BLaER1 (cell line): ENCODE data around the gene COL12A1.

Source experiments
- H3K27ac ChIP-seq: shearing (Covaris generic); formaldehyde crosslinking; 2 replicates; pipeline ENCODE4 v1.8.1; 2022
- H3K27me3 ChIP-seq: shearing (Covaris generic); formaldehyde crosslinking; 2 replicates; pipeline ENCODE4 v1.8.1; 2022
- H3K36me3 ChIP-seq: shearing (Covaris generic); formaldehyde crosslinking; 2 replicates; pipeline ENCODE4 v1.8.1; 2022
- H3K4me1 ChIP-seq: shearing (Covaris generic); formaldehyde crosslinking; 2 replicates; pipeline ENCODE4 v1.8.1; 2022
- H3K4me2 ChIP-seq: shearing (Covaris generic); formaldehyde crosslinking; 2 replicates; pipeline ENCODE4 v1.8.1; 2022
- H3K4me3 ChIP-seq: shearing (Covaris generic); formaldehyde crosslinking; 2 replicates; pipeline ENCODE4 v1.8.1; 2022
- H3K9ac ChIP-seq: shearing (Covaris generic); formaldehyde crosslinking; 2 replicates; pipeline ENCODE4 v1.8.1; 2022
- H3K9me3 ChIP-seq: shearing (Covaris generic); formaldehyde crosslinking; 2 replicates; pipeline ENCODE4 v1.8.1; 2022
- H4K20me1 ChIP-seq: shearing (Covaris generic); formaldehyde crosslinking; 2 replicates; pipeline ENCODE4 v1.8.1; 2022
- Cebpa-rat ChIP-seq: shearing (Covaris generic); IDR thresholded peaks from 2 replicates; pipeline ENCODE4 v1.8.1; 2022

Gene COL12A1

DNA sequence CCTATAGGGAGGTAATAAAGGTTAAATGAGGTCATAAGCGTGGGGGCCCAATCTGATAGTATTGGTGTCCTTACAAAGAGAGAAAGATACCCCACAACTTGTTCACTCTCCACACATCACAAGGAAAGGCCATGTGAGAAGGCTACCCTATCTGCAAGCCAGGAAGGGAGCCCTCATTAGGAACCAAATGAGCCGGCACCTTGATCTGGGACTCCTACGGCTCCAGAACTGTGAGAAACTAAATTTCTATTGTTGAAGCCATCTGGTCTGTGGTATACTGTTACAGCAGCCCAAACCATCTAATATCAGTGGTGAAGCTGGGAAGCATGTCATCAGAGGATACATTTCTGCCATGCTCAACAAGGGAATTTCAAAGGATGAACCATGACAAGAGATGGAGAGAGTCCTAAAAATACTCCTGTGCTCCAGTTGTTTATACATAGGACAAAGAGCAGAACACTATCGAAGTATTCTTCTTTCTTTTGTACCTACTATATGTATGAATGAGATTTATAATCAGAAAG lies 27.3 kb upstream of the COL12A1 start:
- no peak overlapping the region for H3K4me2 ChIP-seq
- H3K36me3 ChIP-seq = peaks cover 16% of the 10 kb centered on the region
- H3K4me3 ChIP-seq = no peak overlapping the region
- no peak for TF ChIP-seq Cebpa-rat
- no peaks in the 10 kb centered on the region for H3K9me3 ChIP-seq
- H3K27me3 ChIP-seq = no peaks in the 10 kb centered on the region
- no peaks in the 10 kb centered on the region for H4K20me1 ChIP-seq
- H3K27ac ChIP-seq = no peak overlapping the region
- H3K4me1 ChIP-seq = peaks cover 29% of the 10 kb centered on the region
- H3K9ac ChIP-seq = no peak overlapping the region

DNA sequence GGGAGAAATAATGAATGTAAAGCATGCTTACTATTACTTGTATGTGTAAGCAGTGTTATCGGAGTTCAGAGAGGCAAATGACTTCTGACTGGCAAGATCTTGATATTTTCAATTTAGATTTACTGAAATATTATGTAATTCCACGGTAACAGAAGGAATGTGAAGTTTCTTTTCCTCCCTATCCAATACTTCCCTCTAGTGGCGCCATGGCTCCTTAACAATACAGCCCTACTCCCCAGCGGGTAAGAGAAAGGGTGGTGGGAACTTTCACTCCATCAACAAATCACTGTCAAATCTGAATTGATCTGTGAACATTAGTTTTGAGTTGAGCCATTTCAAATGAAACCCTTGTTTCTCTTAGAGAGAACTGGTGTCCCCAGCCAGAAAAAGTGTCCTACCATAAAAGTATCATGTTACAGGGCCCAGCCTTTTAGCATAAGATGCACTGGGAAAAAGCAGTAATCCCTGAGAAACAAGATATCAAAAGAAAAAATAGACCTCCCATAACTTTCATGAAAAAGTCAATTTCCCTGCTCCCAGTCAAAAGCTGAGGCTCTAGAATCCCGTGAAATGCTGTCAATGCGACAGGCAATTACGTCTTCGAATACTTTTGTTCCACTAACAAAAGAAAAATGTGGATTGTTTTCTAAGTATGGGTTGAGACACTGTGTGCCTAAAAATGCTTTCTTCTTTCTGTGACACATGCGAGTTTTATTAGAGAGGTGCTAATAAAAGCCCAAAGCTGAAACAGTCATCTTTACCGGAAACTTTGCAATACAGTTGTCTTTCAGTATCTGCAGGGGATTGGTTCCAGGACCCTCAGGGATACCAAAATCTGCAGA lies 24.9 kb upstream of the COL12A1 start:
- Histone ChIP-seq H3K4me3 (no peak overlapping the region), H3K9ac (no peak overlapping the region), H3K36me3 (no peaks in the 10 kb centered on the region), H3K27ac (no peak overlapping the region), H3K27me3 (no peaks in the 10 kb centered on the region), H3K4me2 (no peak overlapping the region), H3K4me1 (peaks cover 16% of the 10 kb centered on the region), H3K9me3 (no peaks in the 10 kb centered on the region), H4K20me1 (no peaks in the 10 kb centered on the region)
- TF ChIP-seq Cebpa-rat = no peak

GRCh38 chr6:75224303-75224926 lies 18.6 kb upstream of the COL12A1 start:
- no peaks in the 10 kb centered on the region for H3K4me1 ChIP-seq
- no peaks in the 10 kb centered on the region for H3K36me3 ChIP-seq
- no peaks in the 10 kb centered on the region for H4K20me1 ChIP-seq
- no peak overlapping the region for H3K27ac ChIP-seq
- no peak overlapping the region for H3K4me2 ChIP-seq
- H3K4me3 ChIP-seq = no peak overlapping the region
- TF ChIP-seq Cebpa-rat = no peak
- no peaks in the 10 kb centered on the region for H3K27me3 ChIP-seq
- H3K9ac ChIP-seq = no peak overlapping the region
- no peaks in the 10 kb centered on the region for H3K9me3 ChIP-seq

- Histone ChIP-seq H4K20me1 (no peaks in the 10 kb centered on the region), H3K4me2 (no peak overlapping the region), H3K27ac (no peak overlapping the region)
These were observed 17.6 kb upstream of the COL12A1 start for GRCh38 chr6:75223428-75223827.

GRCh38 chr6:75222261-75222660 lies 16.4 kb upstream of the COL12A1 start:
- TF ChIP-seq Cebpa-rat = no peak
- Histone ChIP-seq H3K4me3 (no peak overlapping the region), H4K20me1 (no peaks in the 10 kb centered on the region), H3K27ac (no peak overlapping the region), H3K36me3 (no peaks in the 10 kb centered on the region), H3K9ac (no peak overlapping the region), H3K27me3 (no peaks in the 10 kb centered on the region), H3K4me1 (no peaks in the 10 kb centered on the region), H3K9me3 (no peaks in the 10 kb centered on the region), H3K4me2 (no peak overlapping the region)

More at GRCh38 chr6:75223428-75223827, 17.6 kb upstream of the COL12A1 start:
- Histone ChIP-seq H3K4me1 (no peaks in the 10 kb centered on the region), H3K9ac (no peak overlapping the region), H3K27me3 (no peaks in the 10 kb centered on the region), H3K36me3 (no peaks in the 10 kb centered on the region), H3K4me3 (no peak overlapping the region), H3K9me3 (no peaks in the 10 kb centered on the region)
- TF ChIP-seq Cebpa-rat = no peak

GRCh38 chr6:75221116-75221515 lies 15.3 kb upstream of the COL12A1 start:
- Histone ChIP-seq H3K36me3 (no peaks in the 10 kb centered on the region), H3K4me1 (no peaks in the 10 kb centered on the region), H3K27me3 (no peaks in the 10 kb centered on the region), H3K9ac (no peak overlapping the region), H3K9me3 (no peaks in the 10 kb centered on the region), H3K4me2 (no peak overlapping the region), H3K4me3 (no peak overlapping the region), H4K20me1 (no peaks in the 10 kb centered on the region), H3K27ac (no peak overlapping the region)
- no peak for TF ChIP-seq Cebpa-rat

DNA sequence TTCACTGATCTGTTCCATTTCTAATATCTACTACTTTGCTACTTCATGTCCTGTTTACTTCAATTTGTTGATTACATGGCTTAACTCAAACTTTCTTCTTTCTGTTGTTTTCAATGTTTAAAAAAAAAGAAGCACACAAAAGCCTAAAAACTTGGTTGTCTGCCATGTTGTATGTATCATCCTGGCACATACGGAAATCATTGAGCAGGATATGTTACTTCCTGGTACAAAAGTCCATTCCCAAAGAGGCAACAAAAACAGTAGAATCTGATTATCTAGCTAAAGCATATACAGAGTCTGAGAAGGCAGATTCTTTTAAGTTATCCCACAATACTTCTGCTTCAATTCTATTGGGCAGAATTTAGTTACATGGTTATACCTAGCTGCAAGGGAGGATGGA lies 14.5 kb upstream of the COL12A1 start:
- no peak for TF ChIP-seq Cebpa-rat
- no peaks in the 10 kb centered on the region for H4K20me1 ChIP-seq
- no peak overlapping the region for H3K9ac ChIP-seq
- no peak overlapping the region for H3K4me3 ChIP-seq
- H3K36me3 ChIP-seq = no peaks in the 10 kb centered on the region
- no peaks in the 10 kb centered on the region for H3K27me3 ChIP-seq
- H3K9me3 ChIP-seq = no peaks in the 10 kb centered on the region
- no peaks in the 10 kb centered on the region for H3K4me1 ChIP-seq
- no peak overlapping the region for H3K27ac ChIP-seq
- H3K4me2 ChIP-seq = no peak overlapping the region

GRCh38 chr6:75219263-75219662 lies 13.4 kb upstream of the COL12A1 start:
- H3K36me3 ChIP-seq = no peaks in the 10 kb centered on the region
- no peak overlapping the region for H3K9ac ChIP-seq
- H3K4me1 ChIP-seq = no peaks in the 10 kb centered on the region
- no peak overlapping the region for H3K27ac ChIP-seq
- H3K27me3 ChIP-seq = no peaks in the 10 kb centered on the region
- H3K9me3 ChIP-seq = no peaks in the 10 kb centered on the region
- H4K20me1 ChIP-seq = no peaks in the 10 kb centered on the region
- H3K4me3 ChIP-seq = no peak overlapping the region
- H3K4me2 ChIP-seq = no peak overlapping the region
- no peak for TF ChIP-seq Cebpa-rat

DNA sequence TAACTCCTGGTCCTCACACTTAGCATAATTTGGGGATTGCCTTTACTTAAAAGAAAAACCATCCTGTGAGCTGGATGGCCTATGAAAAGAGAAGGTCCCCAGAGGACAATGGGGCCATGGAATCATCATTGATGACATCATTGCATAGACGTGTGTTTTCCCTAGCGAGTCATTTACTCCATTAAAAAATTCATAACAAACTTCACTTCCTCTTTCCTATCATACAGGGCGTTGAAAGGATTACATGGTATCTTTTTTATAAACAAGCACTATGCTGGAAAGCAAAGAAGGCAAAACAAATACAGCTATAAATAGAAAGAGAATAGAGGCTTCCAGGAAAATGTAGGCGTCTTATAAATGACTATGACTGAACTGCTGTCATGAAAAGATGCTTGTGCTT lies 11.3 kb upstream of the COL12A1 start:
- no peak for TF ChIP-seq Cebpa-rat
- H3K4me1 ChIP-seq = no peaks in the 10 kb centered on the region
- no peak overlapping the region for H3K9ac ChIP-seq
- H4K20me1 ChIP-seq = no peaks in the 10 kb centered on the region
- H3K36me3 ChIP-seq = no peaks in the 10 kb centered on the region
- H3K4me3 ChIP-seq = no peak overlapping the region
- no peak overlapping the region for H3K27ac ChIP-seq
- no peak overlapping the region for H3K4me2 ChIP-seq
- H3K27me3 ChIP-seq = no peaks in the 10 kb centered on the region
- H3K9me3 ChIP-seq = no peaks in the 10 kb centered on the region

DNA sequence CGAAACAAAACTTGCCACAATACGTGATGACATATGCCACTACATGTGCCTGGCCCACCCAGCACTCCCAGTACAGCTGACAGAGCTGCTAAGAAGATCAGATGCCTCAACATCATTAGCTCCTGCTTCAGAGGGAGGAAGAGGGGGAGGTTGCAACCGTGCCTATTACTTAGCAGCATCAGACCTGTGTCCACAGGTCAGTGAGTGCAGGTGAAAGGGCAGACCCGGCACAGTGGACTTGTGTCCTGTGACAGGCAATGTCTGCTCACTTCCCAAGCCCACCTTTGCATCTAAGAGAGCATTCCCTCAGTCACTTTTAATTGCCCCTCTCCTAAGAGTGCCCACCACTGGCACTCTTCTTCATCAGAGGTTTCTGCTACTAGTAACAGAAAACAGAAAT lies 9.4 kb upstream of the COL12A1 start:
- Histone ChIP-seq H3K27me3 (no peaks in the 10 kb centered on the region), H3K4me2 (no peak overlapping the region), H3K9ac (no peak overlapping the region), H3K9me3 (no peaks in the 10 kb centered on the region), H4K20me1 (no peaks in the 10 kb centered on the region), H3K4me3 (no peak overlapping the region), H3K4me1 (no peaks in the 10 kb centered on the region), H3K27ac (no peak overlapping the region), H3K36me3 (no peaks in the 10 kb centered on the region)
- TF ChIP-seq Cebpa-rat = no peak
